Endothelial cell of umbilical vein (primary cell): Measurements from ENCODE around the gene FAM118A. TPM values are rescaled to one million over a fixed set of nuclear protein-coding genes. Genes with fewer than 3 reads are reported as not detected.
"Not testable (repeated sequence)": the region's sequence is repeated elsewhere in the genome, so short reads cannot be mapped to it uniquely, and the experiment has no call there.

Experiments used
- BruUV-seq: library from RNA; stranded (reverse); fragments of 400-500 nt; replicated peaks from 2 replicates; lab custom pipeline; 2021; lab: Mats Ljungman, UMichigan
- CTCF ChIA-PET: fragments of 300-600, 350-600 bp; sonication (Branson Sonifier 250); formaldehyde crosslinking; loops from one replicate; lab custom pipeline; 2021; ENCODE audit warnings: antibody characterized with exemption, inconsistent platforms; lab: Charles Lee
- POLR2A ChIA-PET: fragments of 300-600, 350-600 bp; sonication (Branson Sonifier 250); formaldehyde crosslinking; loops from one replicate; lab custom pipeline; 2021; ENCODE audit warnings: antibody characterized with exemption, inconsistent platforms; lab: Charles Lee
- DNase-seq: peaks from one replicate; pipeline ENCODE4 v3.0.0-alpha.2; 2011; ENCODE audit warnings: low read depth, low spot score
- FAIRE-seq: peaks from 2 replicates; lab custom pipeline; 2011; peaks lifted over from hg19 to GRCh38; lab: Jason Lieb, UNC
- H2AFZ ChIP-seq: 2 replicates; pipeline ENCODE4 v1.6.0; 2012; ENCODE audit warnings: low read depth, low read length, control low read depth, inconsistent platforms
- H3K27ac ChIP-seq: 2 replicates; pipeline ENCODE4 v1.5.1; 2011; ENCODE audit warnings: low read depth, mild to moderate bottlenecking, control low read depth, low read length, moderate library complexity; ENCODE audit not compliant: insufficient read depth
- H3K27me3 ChIP-seq, 2 experiments: 2 replicates each; pipeline versions ENCODE4 v1.6.0 to v1.6.1; 2011; ENCODE audit warnings: low read length in 2 of 2, mixed read lengths in 1 of 2; ENCODE audit not compliant: control insufficient read depth in 2 of 2, insufficient read depth in 2 of 2
- H3K36me3 ChIP-seq, 2 experiments: 2 replicates in 1 of 2; 3 replicates in 1 of 2; pipeline ENCODE4 v1.5.1; 2011; ENCODE audit warnings: low read length in 2 of 2, mild to moderate bottlenecking in 1 of 2, moderate library complexity in 1 of 2; ENCODE audit not compliant: control insufficient read depth in 2 of 2, insufficient read depth in 2 of 2; ENCODE audit errors: extremely low read depth in 1 of 2
- H3K4me1 ChIP-seq: 3 replicates; pipeline ENCODE4 v1.5.1; 2011; ENCODE audit warnings: mild to moderate bottlenecking, low read length; ENCODE audit not compliant: control insufficient read depth, insufficient read depth; ENCODE audit errors: extremely low read depth
- H3K4me2 ChIP-seq: 2 replicates; pipeline ENCODE4 v1.6.1; 2011; ENCODE audit warnings: low read length, control low read depth, mixed read lengths; ENCODE audit not compliant: insufficient read depth
- H3K4me3 ChIP-seq, 3 experiments: fragments of 200-600 bp in 1 of 3; sonication (generic), shearing (Covaris generic) in 1 of 3; replicated peaks in 1 of 3; 2 replicates each; pipeline ENCODE4 v1.5.1; 2011 to 2016; ENCODE audit warnings: control low read depth in 3 of 3, low read length in 3 of 3, mild to moderate bottlenecking in 2 of 3, inconsistent platforms in 1 of 3, low read depth in 1 of 3, moderate library complexity in 1 of 3; ENCODE audit not compliant: insufficient read depth in 1 of 3
- H3K79me2 ChIP-seq: 2 replicates; pipeline ENCODE4 v1.6.0; 2012; ENCODE audit warnings: low read length, inconsistent platforms; ENCODE audit not compliant: control insufficient read depth, insufficient read depth
- H3K9ac ChIP-seq: replicated peaks from 2 replicates; pipeline ENCODE3; 2011; ENCODE audit warnings: low read length, control low read depth; ENCODE audit not compliant: insufficient read depth; ENCODE audit errors: extremely low read depth
- H3K9me1 ChIP-seq: replicated peaks from 3 replicates; pipeline ENCODE4 v1.6.0; 2011; ENCODE audit warnings: mild to moderate bottlenecking, low read length; ENCODE audit not compliant: control insufficient read depth, insufficient read depth; ENCODE audit errors: extremely low read depth
- H3K9me3 ChIP-seq: replicated peaks from 2 replicates; pipeline ENCODE4 v1.5.1; 2012; ENCODE audit warnings: low read length, inconsistent platforms; ENCODE audit not compliant: control insufficient read depth, insufficient read depth
- H4K20me1 ChIP-seq: replicated peaks from 2 replicates; pipeline ENCODE3; 2011; ENCODE audit warnings: mild to moderate bottlenecking, low read length; ENCODE audit not compliant: control insufficient read depth, insufficient read depth; ENCODE audit errors: extremely low read depth
- CTCF ChIP-seq, 2 donors: IDR thresholded peaks; 1 replicate in 1 of 2; 2 replicates in 1 of 2; pipeline ENCODE4 v1.5.1; 2011; ENCODE audit warnings: low read length in 2 of 2, mild to moderate bottlenecking in 2 of 2, moderate library complexity in 2 of 2, control low read depth in 1 of 2, inconsistent platforms in 1 of 2, low read depth in 1 of 2; ENCODE audit not compliant: insufficient read depth in 1 of 2; ENCODE audit errors: extremely low read depth in 1 of 2
- JUN ChIP-seq: IDR thresholded peaks from 2 replicates; pipeline ENCODE4 v1.6.1; 2011; ENCODE audit warnings: borderline replicate concordance, low read depth; ENCODE audit not compliant: insufficient read length, insufficient read depth
- MYC ChIP-seq: IDR thresholded peaks from one replicate; pipeline ENCODE4 v1.6.1; 2011; ENCODE audit warnings: mild to moderate bottlenecking, low read depth, low read length
- dilution Hi-C: fragments of 300-500 bp; cut with MboI; formaldehyde crosslinking; loops from one replicate; pipeline ENCODE4 v1.15.0; 2019; ENCODE audit warnings: low sequenced_read_pairs; ENCODE audit not compliant: extremely low pct_ligation_motif_present
- intact Hi-C: fragments of 100-400 bp; cut with micrococcal nuclease; formaldehyde crosslinking; loops from one replicate; pipeline ENCODE4 v1.10.0; 2022
- polyA plus RNA-seq, 4 experiments: library from polyadenylated mRNA; depleted of rRNA in 3 of 4; stranded (reverse) in 3 of 4; unstranded in 1 of 4; fragments of >200 nt; gene quantifications; 2 replicates each; pipeline versions ENCODE4 v1.2.1 to v1.2.3, GENCODE V29; 2011 to 2012; ENCODE audit warnings: missing spikeins in 1 of 4
- total RNA-seq: library from RNA; stranded (reverse); gene quantifications from 2 replicates; pipeline ENCODE4 v1.2.3, GENCODE V29; 2021

FAM118A gene
- total and polyA plus RNA-seq, 2 donors (not counting 3 experiments of a cell fraction or from before 2014, with no cell fraction given): 20.2 to 25.6 TPM

GRCh38 chr22:45295004-45295403 is 14.7 kb upstream of the FAM118A start:
- H3K4me3 ChIP-seq, H3K9me1 ChIP-seq, DNase-seq, intact Hi-C loops, H2AFZ ChIP-seq, H4K20me1 ChIP-seq, H3K27me3 ChIP-seq, H3K9me3 ChIP-seq, H3K36me3 ChIP-seq, H3K79me2 ChIP-seq, H3K27ac ChIP-seq, H3K9ac ChIP-seq, H3K4me1 ChIP-seq, H3K4me2 ChIP-seq, dilution Hi-C loops, CTCF ChIA-PET, POLR2A ChIA-PET, BruUV-seq, FAIRE-seq: not testable (repeated sequence)

GRCh38 chr22:45295492-45295891 is 14.2 kb upstream of the FAM118A start:
- Histone ChIP-seq H3K4me2 (no peak overlapping the region), H3K4me3 (no peak overlapping the region), H3K9ac (no peak overlapping the region), H3K27me3 (peaks cover 0 to 2% of the 10 kb centered on the region in 2 experiments), H3K27ac (no peak overlapping the region), H3K9me1 (no peaks in the 10 kb centered on the region), H3K36me3 (no peaks in the 10 kb centered on the region), H3K9me3 (no peaks in the 10 kb centered on the region), H2AFZ (no peak overlapping the region), H4K20me1 (no peaks in the 10 kb centered on the region), H3K4me1 (no peaks in the 10 kb centered on the region), H3K79me2 (no peaks in the 10 kb centered on the region)
- intact Hi-C loops: no loop called here
- CTCF ChIA-PET: no interaction called here
- no peak for TF ChIP-seq MYC
- TF ChIP-seq JUN: no peak
- TF ChIP-seq CTCF (IDR thresholded peaks at IDR 0.05; ENCODE audit: extremely low read depth in 1 of 2, insufficient read depth in 1 of 2, low read depth in 1 of 2, low read length in 2 of 2): no peak
- dilution Hi-C loops: no loop called here
- no TSS peak for BruUV-seq
- POLR2A ChIA-PET: no interaction called here
- DNase-seq (no peak), FAIRE-seq (no peak)
